Mononuclear cell (primary cell): ENCODE data around the gene CDKAL1. TPM values are rescaled to one million over a fixed set of nuclear protein-coding genes. Genes with fewer than 3 reads are reported as not detected.
"Not testable (repeated sequence)": the region's sequence is repeated elsewhere in the genome, so short reads cannot be mapped to it uniquely, and the experiment has no call there.

Source experiments
- H3K27me3 ChIP-seq: 2 replicates; pipeline ENCODE4 v1.6.0; 2011; ENCODE audit warnings: low read length, control low read depth; ENCODE audit not compliant: insufficient read depth
- H3K4me1 ChIP-seq: 2 replicates; pipeline ENCODE4 v1.5.1; 2011; ENCODE audit warnings: mild to moderate bottlenecking, low read length, control low read depth; ENCODE audit not compliant: insufficient read depth
- H3K4me3 ChIP-seq: 2 replicates; pipeline ENCODE4 v1.5.1; 2011; ENCODE audit warnings: mild to moderate bottlenecking, low read length, moderate library complexity
- H3K9me3 ChIP-seq: 2 replicates; pipeline ENCODE4 v1.5.1; 2011; ENCODE audit warnings: low read depth, mild to moderate bottlenecking, control low read depth, low read length
- total RNA-seq: library from RNA; depleted of rRNA; stranded (reverse); fragments of >200 nt; gene quantifications from one replicate; pipeline ENCODE4 v1.2.3, GENCODE V29; 2012

Gene CDKAL1
- total RNA-seq, 1 donor = 26.6 TPM

- H3K9me3 ChIP-seq = no peaks in the 10 kb centered on the region
- H3K27me3 ChIP-seq = no peaks in the 10 kb centered on the region
- H3K4me3 ChIP-seq = no peak overlapping the region
- no peaks in the 10 kb centered on the region for H3K4me1 ChIP-seq
Observed at GRCh38 chr6:20724443-20725190, 190.4 kb downstream of the CDKAL1 start.

- not testable (repeated sequence) for H3K4me1 ChIP-seq, H3K9me3 ChIP-seq, H3K27me3 ChIP-seq
Observed at GRCh38 chr6:20725235-20725634, 191.0 kb downstream of the CDKAL1 start.

GRCh38 chr6:20729086-20729485, 194.8 kb downstream of the CDKAL1 start:
- H3K4me3 ChIP-seq = no peak overlapping the region
- no peaks in the 10 kb centered on the region for H3K9me3 ChIP-seq
- H3K4me1 ChIP-seq = no peaks in the 10 kb centered on the region
- no peaks in the 10 kb centered on the region for H3K27me3 ChIP-seq

More at GRCh38 chr6:20725235-20725634, 191.0 kb downstream of the CDKAL1 start:
- not testable (repeated sequence) for H3K4me3 ChIP-seq

GRCh38 chr6:20732362-20732761, 198.1 kb downstream of the CDKAL1 start:
- H3K9me3 ChIP-seq, H3K27me3 ChIP-seq, H3K4me3 ChIP-seq, H3K4me1 ChIP-seq: not testable (repeated sequence)

- Histone ChIP-seq H3K4me3 (no peak overlapping the region), H3K4me1 (no peaks in the 10 kb centered on the region), H3K27me3 (no peaks in the 10 kb centered on the region), H3K9me3 (no peaks in the 10 kb centered on the region)
Observed at GRCh38 chr6:20732896-20733295, 198.6 kb downstream of the CDKAL1 start.

- H3K4me1 ChIP-seq = no peaks in the 10 kb centered on the region
- no peak overlapping the region for H3K4me3 ChIP-seq
- H3K9me3 ChIP-seq = no peaks in the 10 kb centered on the region
- no peaks in the 10 kb centered on the region for H3K27me3 ChIP-seq
Observed at GRCh38 chr6:20737912-20738311, 203.7 kb downstream of the CDKAL1 start.

GRCh38 chr6:20740088-20740487, 205.8 kb downstream of the CDKAL1 start:
- H3K9me3 ChIP-seq = no peaks in the 10 kb centered on the region
- no peaks in the 10 kb centered on the region for H3K27me3 ChIP-seq
- no peak overlapping the region for H3K4me3 ChIP-seq
- H3K4me1 ChIP-seq = no peaks in the 10 kb centered on the region

GRCh38 chr6:20740727-20741126, 206.5 kb downstream of the CDKAL1 start:
- no peaks in the 10 kb centered on the region for H3K9me3 ChIP-seq
- H3K4me1 ChIP-seq = no peaks in the 10 kb centered on the region
- H3K4me3 ChIP-seq = no peak overlapping the region
- no peaks in the 10 kb centered on the region for H3K27me3 ChIP-seq

GRCh38 chr6:20741490-20741889, 207.2 kb downstream of the CDKAL1 start:
- Histone ChIP-seq H3K27me3 (no peaks in the 10 kb centered on the region), H3K4me3 (no peak overlapping the region), H3K9me3 (no peaks in the 10 kb centered on the region), H3K4me1 (no peaks in the 10 kb centered on the region)

- Histone ChIP-seq H3K27me3 (no peaks in the 10 kb centered on the region), H3K9me3 (no peaks in the 10 kb centered on the region), H3K4me3 (no peak overlapping the region), H3K4me1 (no peaks in the 10 kb centered on the region)
Observed at GRCh38 chr6:20744911-20745557, 210.8 kb downstream of the CDKAL1 start.

GRCh38 chr6:20746024-20746423, 211.8 kb downstream of the CDKAL1 start:
- Histone ChIP-seq H3K9me3 (no peaks in the 10 kb centered on the region), H3K4me3 (no peak overlapping the region), H3K4me1 (no peaks in the 10 kb centered on the region), H3K27me3 (no peaks in the 10 kb centered on the region)

- no peaks in the 10 kb centered on the region for H3K9me3 ChIP-seq
- H3K4me3 ChIP-seq = no peak overlapping the region
- no peaks in the 10 kb centered on the region for H3K27me3 ChIP-seq
- no peaks in the 10 kb centered on the region for H3K4me1 ChIP-seq
Observed at GRCh38 chr6:20746805-20747558, 212.7 kb downstream of the CDKAL1 start.

- no peaks in the 10 kb centered on the region for H3K9me3 ChIP-seq
- no peaks in the 10 kb centered on the region for H3K27me3 ChIP-seq
- H3K4me1 ChIP-seq = no peaks in the 10 kb centered on the region
- H3K4me3 ChIP-seq = no peak overlapping the region
Observed at GRCh38 chr6:20747991-20748390, 213.7 kb downstream of the CDKAL1 start.

GRCh38 chr6:20751293-20751935, 217.2 kb downstream of the CDKAL1 start:
- Histone ChIP-seq H3K9me3 (no peaks in the 10 kb centered on the region), H3K4me3 (no peak overlapping the region), H3K27me3 (no peaks in the 10 kb centered on the region), H3K4me1 (no peaks in the 10 kb centered on the region)

GRCh38 chr6:20755631-20756030, 221.4 kb downstream of the CDKAL1 start:
- Histone ChIP-seq H3K9me3 (no peaks in the 10 kb centered on the region), H3K4me3 (no peak overlapping the region), H3K27me3 (no peaks in the 10 kb centered on the region), H3K4me1 (no peaks in the 10 kb centered on the region)
